ENCODE measurements around the gene NFIX. TPM values are rescaled to one million over a fixed set of nuclear protein-coding genes. Genes with fewer than 3 reads are reported as not detected.

The NFIX gene
- total and polyA plus RNA-seq, 9 of the 15 experiments (the other 6 are each of a cell fraction or from before 2014, with no cell fraction given), result 0.28 to 26.8 (median 5.4) TPM

DNA sequence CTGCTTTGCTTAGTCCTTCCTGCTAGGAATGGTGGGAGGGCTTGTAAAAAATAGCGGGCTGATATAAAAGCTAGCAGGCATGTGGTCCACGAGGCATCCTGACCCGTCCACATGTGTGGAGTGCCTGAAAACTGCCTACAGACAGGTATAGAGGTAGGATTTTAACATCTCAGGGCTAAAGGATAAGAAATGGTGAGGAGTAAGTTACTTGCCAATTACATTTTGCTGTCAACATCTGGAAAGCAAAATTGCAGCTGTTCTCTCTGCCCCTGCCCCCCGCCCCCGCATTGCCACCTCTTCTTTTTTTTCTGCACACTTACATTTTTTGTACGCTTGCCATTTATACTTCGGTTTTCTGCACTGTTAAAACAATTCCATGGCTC, 21.0 kb downstream of the NFIX start (continued):
- TF ChIP-seq LEF1 (IDR thresholded peaks at IDR 0.05) (no peak), RBBP5 (IDR thresholded peaks at IDR 0.05; ENCODE audit: borderline replicate concordance, insufficient read depth, low read length, poor library complexity, severe bottlenecking) (peak; percentile 20), DACH1 (IDR thresholded peaks at IDR 0.05; ENCODE audit: partially characterized antibody) (peak; percentile 19)

GRCh38 chr19:13016628-13017305, 21.5 kb downstream of the NFIX start:
- ChIA-PET POLR2A (interaction anchor here (0.6 to 0.7 kb wide), 2 partner anchors 9 to 39 kb away, joined by 3 to 4 read pairs; no protein-coding TSS in a partner anchor), CTCF (ENCODE audit: low intra/inter-chr PET ratio) (no interaction called here)
- 28% methylated on average over 19 of the region's 22 CpGs for WGBS (ENCODE audit: insufficient coverage, low coverage, missing lambda C conversion rate)
- TF ChIP-seq ZNF592 (IDR thresholded peaks at IDR 0.05) (peak; percentile 33; the same call in 1 of the 2 replicates), CUX1 (CRISPR knock-in tag; IDR thresholded peaks at IDR 0.05) (no peak), KLF16 (IDR thresholded peaks at IDR 0.05) (peak; percentile 36; the same call in 1 of the 2 replicates), RBBP5 (IDR thresholded peaks at IDR 0.05; ENCODE audit: borderline replicate concordance, insufficient read depth, low read length, poor library complexity, severe bottlenecking) (peak; percentile 38), SNIP1 (IDR thresholded peaks at IDR 0.05; ENCODE audit: low read depth) (peak; percentile 29; the same call in 1 of the 2 replicates)

More at GRCh38 chr19:13016628-13017305, 21.5 kb downstream of the NFIX start:
- Histone ChIP-seq H3K4me2 (ENCODE audit: insufficient read depth, low read length) (peak overlapping the region; percentile 56), H3K27ac (ENCODE audit: extremely low read depth, low read depth, low read length) (peak overlapping the region; percentile 55; the same call in 2 of the 3 replicates), H3K27me3 (ENCODE audit: control insufficient read depth in 2 of 2, insufficient read depth in 2 of 2, low read length in 2 of 2) (no peaks in the 10 kb centered on the region), H3K9me1 (ENCODE audit: control insufficient read depth, insufficient read depth, low read length) (no peaks in the 10 kb centered on the region), H3K79me2 (ENCODE audit: control insufficient read depth, insufficient read depth, low read length) (peaks cover 86% of the 10 kb centered on the region), H3K9me3 (replicated peaks; ENCODE audit: control insufficient read depth, insufficient read depth, low read depth, low read length) (no peaks in the 10 kb centered on the region), H3K4me1 (replicated peaks in 1 of 2; ENCODE audit: control insufficient read depth in 2 of 2, insufficient read depth in 2 of 2, low read length in 2 of 2) (peaks cover 53 to 67% of the 10 kb centered on the region in 2 experiments), H4K20me1 (replicated peaks; ENCODE audit: control insufficient read depth, insufficient read depth, low read length) (no peaks in the 10 kb centered on the region), H3K36me3 (ENCODE audit: control insufficient read depth, insufficient read depth, low read length) (no peaks in the 10 kb centered on the region), H2AFZ (ENCODE audit: low read depth, low read length) (peak overlapping the region; percentile 25; the same call in 1 of the 2 replicates), H3K9ac (ENCODE audit: insufficient read depth in 1 of 2, low read depth in 2 of 2, low read length in 2 of 2) (peak overlapping the region; percentile 49 to 76; a peak in 3 of 4 replicates), H3K4me3 (no peak overlapping the region)
- FAIRE-seq (no peak), DNase-seq (ENCODE audit: extremely low read depth in 1 of 4, low spot score in 3 of 4) (peak; percentile 52 to 66 (median 56)), ATAC-seq (peak; percentile 61)
- BruUV-seq (replicated peaks), result no TSS peak
- intact Hi-C loops (cut with micrococcal nuclease), result no loop called here
- in situ Hi-C loops (cut with MboI), result no loop called here
